Stomach (tissue), 9 donors: Measurements from ENCODE around the gene LTA. TPM values are rescaled to one million over a fixed set of nuclear protein-coding genes. Genes with fewer than 3 reads are reported as not detected.

Source experiments
- DNase-seq, 2 donors: peaks; one replicate each; pipeline versions ENCODE4 v3.0.0 to v3.0.0-alpha.2; 2013 to 2019
- H3K27ac ChIP-seq, 5 donors: fragments of 200-600 bp in 4 of 5; sonication (generic) in 4 of 5; one replicate each; pipeline ENCODE4 v1.5.1; 2013 to 2019; ENCODE audit warnings: mild to moderate bottlenecking in 1 of 5, moderate library complexity in 1 of 5
- H3K27me3 ChIP-seq, 3 donors: fragments of 200-600 bp; sonication (generic); one replicate each; pipeline ENCODE4 v1.5.1; 2017 to 2019; ENCODE audit warnings: mixed run types in 1 of 3
- H3K36me3 ChIP-seq, 4 donors: fragments of 200-600 bp; sonication (generic); 1 replicate in 3 of 4; 2 replicates in 1 of 4; pipeline ENCODE4 v1.5.1; 2016 to 2019
- H3K4me1 ChIP-seq, 4 donors: fragments of 200-600 bp; sonication (generic); one replicate each; pipeline ENCODE4 v1.5.1; 2016 to 2019
- H3K4me3 ChIP-seq, 4 donors: fragments of 200-600 bp; sonication (generic) in 3 of 4; one replicate each; pipeline ENCODE4 v1.5.1; 2016 to 2019; ENCODE audit warnings: mild to moderate bottlenecking in 1 of 4
- H3K9me3 ChIP-seq, 4 donors: fragments of 200-600 bp; sonication (generic); one replicate each; pipeline ENCODE4 v1.5.1; 2016 to 2019
- EP300 ChIP-seq: sonication (generic); formaldehyde crosslinking; IDR thresholded peaks from one replicate; pipeline ENCODE4 v1.6.1; 2017; ENCODE audit warnings: antibody characterized with exemption
- POLR2A ChIP-seq, 4 donors: fragments of 450-650 bp; IDR thresholded peaks; one replicate each; pipeline ENCODE4 v1.6.1; 2016; ENCODE audit warnings: antibody characterized with exemption in 4 of 4, control low read depth in 2 of 4, mild to moderate bottlenecking in 1 of 4, moderate library complexity in 1 of 4
- POLR2AphosphoS5 ChIP-seq, 3 donors: sonication (generic); formaldehyde crosslinking; IDR thresholded peaks; one replicate each; pipeline ENCODE4 v1.6.1; 2016; ENCODE audit warnings: antibody characterized with exemption in 3 of 3
- WGBS, 5 donors: extraction: QIAGEN DNeasy Blood & Tissue Kit in 3 of 5; methylation state at CpG; one replicate each; pipeline versions ENCODE4 v1.1.5 to v1.1.7; 2013 to 2018; 5-methylcytosine and 5-hydroxymethylcytosine counted together
- intact Hi-C: fragments of 100-400 bp; cut with DNase I; formaldehyde crosslinking; loops from one replicate; pipeline ENCODE4 v1.15.1; 2023; ENCODE audit warnings: low total_unique reads
- polyA plus RNA-seq, 3 donors: library from polyadenylated mRNA; stranded (reverse); fragments of 200-250 nt; gene quantifications; one replicate each; pipeline ENCODE4 v1.2.3, GENCODE V29; 2013
- total RNA-seq, 5 donors: library from RNA; depleted of rRNA; stranded (reverse); fragments of >200 nt; gene quantifications; one replicate each; pipeline versions ENCODE4 v1.1.0 to v1.2.3, GENCODE V29; 2014 to 2016
- TF ChIP-seq, protein P1 (sequence below), 7 experiments: fragments of 450-650 bp in 4 of 7; fragments of 200-600 bp in 3 of 7; sonication (generic) in 3 of 7; IDR thresholded peaks; one replicate each; pipeline ENCODE4 v1.5.1; 2016 to 2019; ENCODE audit warnings: antibody characterized with exemption in 7 of 7, control low read depth in 2 of 7, mild to moderate bottlenecking in 1 of 7
- donor health status: healthy with polysubstance abuse.
- donor health status: Bipolar disorder and iron deficiency.
- donor health status: healthy.

Gene LTA
- total and polyA plus RNA-seq, 8 donors = 0.18 TPM; not detected in 7

GRCh38 chr6:31528307-31528777 lies 43.7 kb upstream of the LTA start:
- Histone ChIP-seq H3K9me3 (no peaks in the 10 kb centered on the region), H3K4me1 (peaks cover 0 to 12% (median 3%) of the 10 kb centered on the region in 4 donors), H3K27ac (peak overlapping the region in 1 of 5 donors; percentile 16), H3K4me3 (no peak overlapping the region), H3K36me3 (peaks cover 36 to 42% (median 40%) of the 10 kb centered on the region in 4 donors), H3K27me3 (no peaks in the 10 kb centered on the region)
- TF ChIP-seq POLR2AphosphoS5 (IDR thresholded peaks at IDR 0.05) (no peak), POLR2A (IDR thresholded peaks at IDR 0.05) (no peak), EP300 (no peak)
- TF ChIP-seq, protein P1, sequence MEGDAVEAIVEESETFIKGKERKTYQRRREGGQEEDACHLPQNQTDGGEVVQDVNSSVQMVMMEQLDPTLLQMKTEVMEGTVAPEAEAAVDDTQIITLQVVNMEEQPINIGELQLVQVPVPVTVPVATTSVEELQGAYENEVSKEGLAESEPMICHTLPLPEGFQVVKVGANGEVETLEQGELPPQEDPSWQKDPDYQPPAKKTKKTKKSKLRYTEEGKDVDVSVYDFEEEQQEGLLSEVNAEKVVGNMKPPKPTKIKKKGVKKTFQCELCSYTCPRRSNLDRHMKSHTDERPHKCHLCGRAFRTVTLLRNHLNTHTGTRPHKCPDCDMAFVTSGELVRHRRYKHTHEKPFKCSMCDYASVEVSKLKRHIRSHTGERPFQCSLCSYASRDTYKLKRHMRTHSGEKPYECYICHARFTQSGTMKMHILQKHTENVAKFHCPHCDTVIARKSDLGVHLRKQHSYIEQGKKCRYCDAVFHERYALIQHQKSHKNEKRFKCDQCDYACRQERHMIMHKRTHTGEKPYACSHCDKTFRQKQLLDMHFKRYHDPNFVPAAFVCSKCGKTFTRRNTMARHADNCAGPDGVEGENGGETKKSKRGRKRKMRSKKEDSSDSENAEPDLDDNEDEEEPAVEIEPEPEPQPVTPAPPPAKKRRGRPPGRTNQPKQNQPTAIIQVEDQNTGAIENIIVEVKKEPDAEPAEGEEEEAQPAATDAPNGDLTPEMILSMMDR (IDR thresholded peaks at IDR 0.05) = no peak
- no peak for DNase-seq
- intact Hi-C loops = no loop called here
- 76 to 86% (median 82%) methylated on average over 4 of the region's 4 CpGs for WGBS, 5 donors

- DNase-seq = no peak
- 46 to 58% (median 53%) methylated on average over 2 to 7 of the region's 7 CpGs for WGBS, 5 donors
- H3K27me3 ChIP-seq = no peaks in the 10 kb centered on the region
- H3K4me1 ChIP-seq = peaks cover 0 to 12% (median 3%) of the 10 kb centered on the region in 4 donors
- TF ChIP-seq, protein P1 (IDR thresholded peaks at IDR 0.05) = no peak
- TF ChIP-seq POLR2A (IDR thresholded peaks at IDR 0.05) = no peak
- TF ChIP-seq POLR2AphosphoS5 (IDR thresholded peaks at IDR 0.05) = no peak
- no peak for TF ChIP-seq EP300
- no peak within 1 kb of the TSS for H3K4me3 ChIP-seq
- peaks cover 41 to 47% (median 45%) of the 10 kb centered on the region in 4 donors for H3K36me3 ChIP-seq
- intact Hi-C loops = no loop called here
- H3K27ac ChIP-seq = peak within 1 kb of the TSS in 1 of 5 donors; percentile 17
- H3K9me3 ChIP-seq = no peaks in the 10 kb centered on the region
Measured at GRCh38 chr6:31528821-31529328, 43.2 kb upstream of the LTA start, which contains the start of gene MCCD1. Gene MCCD1, plus strand, starts transcription at chr6:31528962. Its CDS starts 53 bp downstream, at chr6:31529015.

DNA sequence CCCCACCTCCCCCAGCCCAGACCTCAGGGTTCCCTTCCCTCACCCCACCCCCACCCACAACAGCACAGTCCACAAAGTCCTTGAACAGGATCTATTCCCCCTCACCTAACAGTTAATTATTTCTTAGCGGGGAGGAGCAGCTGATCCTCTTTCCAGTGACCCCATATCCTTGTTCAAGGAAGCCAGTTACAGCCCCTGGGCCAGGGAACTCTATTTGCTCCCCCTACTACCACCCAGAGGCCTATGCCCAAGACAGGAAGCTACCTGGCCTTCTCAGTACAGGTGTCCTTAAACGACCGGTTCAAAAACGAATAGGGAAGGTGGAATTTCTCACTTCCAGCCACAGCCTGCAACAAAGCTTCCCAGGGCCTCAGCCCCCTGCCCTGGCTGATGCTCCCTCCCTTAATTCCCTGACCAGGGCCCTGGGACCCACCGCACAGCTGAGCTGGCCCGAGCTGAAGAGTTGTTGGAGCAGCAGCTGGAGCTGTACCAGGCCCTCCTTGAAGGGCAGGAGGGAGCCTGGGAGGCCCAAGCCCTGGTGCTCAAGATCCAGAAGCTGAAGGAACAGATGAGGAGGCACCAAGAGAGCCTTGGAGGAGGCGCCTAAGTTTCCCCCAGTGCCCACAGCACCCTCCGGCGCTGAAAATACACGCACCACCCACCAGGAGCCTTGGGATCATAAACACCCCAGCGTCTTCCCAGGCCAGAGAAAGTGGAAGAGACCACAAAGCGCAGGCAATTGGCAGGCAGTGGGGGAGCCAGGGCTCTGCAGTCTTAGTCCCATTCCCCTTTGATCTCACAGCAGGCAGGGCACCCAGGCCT lies 42.5 kb upstream of the LTA start:
- WGBS, 5 donors = 47 to 58% (median 51%) methylated on average over 11 to 12 of the region's 12 CpGs
- H3K27ac ChIP-seq = peak overlapping the region in 1 of 5 donors; percentile 17
- TF ChIP-seq EP300 = no peak
- TF ChIP-seq, protein P1 (IDR thresholded peaks at IDR 0.05) = no peak
- peak in 1 of 3 donors; percentile 23 for TF ChIP-seq POLR2AphosphoS5 (IDR thresholded peaks at IDR 0.05)
- TF ChIP-seq POLR2A (IDR thresholded peaks at IDR 0.05) = no peak

GRCh38 chr6:31530659-31531058 lies 41.4 kb upstream of the LTA start:
- H3K36me3 ChIP-seq = peaks cover 59 to 65% (median 63%) of the 10 kb centered on the region in 4 donors
- H3K4me1 ChIP-seq = peaks cover 0 to 12% (median 7%) of the 10 kb centered on the region in 4 donors
- no peaks in the 10 kb centered on the region for H3K9me3 ChIP-seq
- H3K27ac ChIP-seq = no peak overlapping the region
- TF ChIP-seq POLR2AphosphoS5 (IDR thresholded peaks at IDR 0.05) (no peak), EP300 (no peak), POLR2A (IDR thresholded peaks at IDR 0.05) (no peak)
- TF ChIP-seq, protein P1 (IDR thresholded peaks at IDR 0.05) = no peak
- intact Hi-C loops = no loop called here
- DNase-seq = no peak
- 66 to 70% (median 67%) methylated on average over 5 to 6 of the region's 6 CpGs for WGBS, 5 donors
- no peaks in the 10 kb centered on the region for H3K27me3 ChIP-seq
- no peak overlapping the region for H3K4me3 ChIP-seq

More for the DNA sequence above, 42.5 kb upstream of the LTA start:
- Histone ChIP-seq H3K27me3 (no peaks in the 10 kb centered on the region), H3K4me3 (no peak overlapping the region), H3K4me1 (peaks cover 0 to 12% (median 6%) of the 10 kb centered on the region in 4 donors), H3K9me3 (no peaks in the 10 kb centered on the region), H3K36me3 (peaks cover 48 to 54% (median 52%) of the 10 kb centered on the region in 4 donors)
- no peak for DNase-seq
- intact Hi-C loops = no loop called here
